Transverse colon (tissue), 3 donors: ENCODE results near the gene BCL11A.

ENCODE experiments used
- EP300 ChIP-seq: sonication (generic); formaldehyde crosslinking; IDR thresholded peaks from one replicate; pipeline ENCODE4 v1.6.1; 2017; ENCODE audit warnings: antibody characterized with exemption, low read depth
- POLR2A ChIP-seq: fragments of 450-650 bp; IDR thresholded peaks from one replicate; pipeline ENCODE4 v1.6.1; 2016; ENCODE audit warnings: antibody characterized with exemption, mild to moderate bottlenecking, moderate library complexity
- TF ChIP-seq, protein P1 (sequence below), 5 experiments: fragments of 200-600 bp in 3 of 5; fragments of 450-650 bp in 2 of 5; sonication (generic) in 3 of 5; IDR thresholded peaks; 1 replicate in 2 of 5; 2 replicates in 3 of 5; pipeline ENCODE4 v1.5.1; 2016 to 2017; ENCODE audit warnings: antibody characterized with exemption in 5 of 5, inconsistent platforms in 3 of 5, mild to moderate bottlenecking in 2 of 5, moderate library complexity in 1 of 5

- TF ChIP-seq, protein P1, sequence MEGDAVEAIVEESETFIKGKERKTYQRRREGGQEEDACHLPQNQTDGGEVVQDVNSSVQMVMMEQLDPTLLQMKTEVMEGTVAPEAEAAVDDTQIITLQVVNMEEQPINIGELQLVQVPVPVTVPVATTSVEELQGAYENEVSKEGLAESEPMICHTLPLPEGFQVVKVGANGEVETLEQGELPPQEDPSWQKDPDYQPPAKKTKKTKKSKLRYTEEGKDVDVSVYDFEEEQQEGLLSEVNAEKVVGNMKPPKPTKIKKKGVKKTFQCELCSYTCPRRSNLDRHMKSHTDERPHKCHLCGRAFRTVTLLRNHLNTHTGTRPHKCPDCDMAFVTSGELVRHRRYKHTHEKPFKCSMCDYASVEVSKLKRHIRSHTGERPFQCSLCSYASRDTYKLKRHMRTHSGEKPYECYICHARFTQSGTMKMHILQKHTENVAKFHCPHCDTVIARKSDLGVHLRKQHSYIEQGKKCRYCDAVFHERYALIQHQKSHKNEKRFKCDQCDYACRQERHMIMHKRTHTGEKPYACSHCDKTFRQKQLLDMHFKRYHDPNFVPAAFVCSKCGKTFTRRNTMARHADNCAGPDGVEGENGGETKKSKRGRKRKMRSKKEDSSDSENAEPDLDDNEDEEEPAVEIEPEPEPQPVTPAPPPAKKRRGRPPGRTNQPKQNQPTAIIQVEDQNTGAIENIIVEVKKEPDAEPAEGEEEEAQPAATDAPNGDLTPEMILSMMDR (IDR thresholded peaks at IDR 0.05): no peak
- TF ChIP-seq EP300 (no peak), POLR2A (no peak)
These were observed 31.0 kb downstream of the BCL11A start for GRCh38 chr2:60522462-60522861.
